Suprapubic skin (tissue), 3 donors: Measurements from ENCODE around the gene TEX29.

Experiments
- CTCF ChIP-seq, 2 donors: fragments of 200-600 bp in 1 of 2; fragments of 450-650 bp in 1 of 2; sonication (generic) in 1 of 2; IDR thresholded peaks; one replicate each; pipeline ENCODE4 v1.5.1; 2016 to 2019; ENCODE audit warnings: antibody characterized with exemption in 2 of 2, mild to moderate bottlenecking in 1 of 2, moderate library complexity in 1 of 2
- POLR2A ChIP-seq, 2 donors: fragments of 450-650 bp; IDR thresholded peaks; one replicate each; pipeline ENCODE4 v1.6.1; 2017; ENCODE audit warnings: antibody characterized with exemption in 2 of 2, mild to moderate bottlenecking in 2 of 2, moderate library complexity in 2 of 2

GRCh38 chr13:111368091-111368490 lies 47.6 kb downstream of the TEX29 start:
- no peak for TF ChIP-seq POLR2A (IDR thresholded peaks at IDR 0.05)
- TF ChIP-seq CTCF (IDR thresholded peaks at IDR 0.05), result no peak
